Esophagus muscularis mucosa (tissue), 4 donors: ENCODE data around the gene SMC4. TPM values are rescaled to one million over a fixed set of nuclear protein-coding genes. Genes with fewer than 3 reads are reported as not detected.

Experiments
- DNase-seq: peaks from one replicate; pipeline ENCODE4 v3.0.0-alpha.2; 2017; ENCODE audit errors: extremely low spot score
- H3K27ac ChIP-seq, 4 donors: fragments of 200-600 bp; sonication (generic); replicated peaks in 1 of 4; 1 replicate in 3 of 4; 2 replicates in 1 of 4; pipeline ENCODE4 v1.5.1; 2016 to 2019; ENCODE audit warnings: mild to moderate bottlenecking in 1 of 4
- H3K27me3 ChIP-seq, 4 donors: fragments of 200-600 bp; sonication (generic); one replicate each; pipeline versions ENCODE4 v1.5.1 to v1.6.0; 2016 to 2019
- H3K36me3 ChIP-seq, 4 donors: fragments of 200-600 bp; sonication (generic); one replicate each; pipeline ENCODE4 v1.5.1; 2016 to 2019
- H3K4me1 ChIP-seq, 4 donors: fragments of 200-600 bp; sonication (generic); one replicate each; pipeline ENCODE4 v1.5.1; 2016 to 2019
- H3K4me3 ChIP-seq, 4 donors: fragments of 200-600 bp; sonication (generic); 1 replicate in 2 of 4; 2 replicates in 2 of 4; pipeline ENCODE4 v1.5.1; 2016 to 2019; ENCODE audit warnings: mild to moderate bottlenecking in 4 of 4, moderate library complexity in 1 of 4
- H3K9me3 ChIP-seq, 4 donors: fragments of 200-600 bp; sonication (generic); 1 replicate in 3 of 4; 2 replicates in 1 of 4; pipeline ENCODE4 v1.5.1; 2016 to 2019
- CTCF ChIP-seq, 3 experiments: fragments of 200-600 bp in 2 of 3; fragments of 450-650 bp in 1 of 3; sonication (generic) in 2 of 3; IDR thresholded peaks; one replicate each; pipeline ENCODE4 v1.5.1; 2017 to 2019; ENCODE audit warnings: antibody characterized with exemption in 3 of 3, mild to moderate bottlenecking in 2 of 3, moderate library complexity in 1 of 3
- EP300 ChIP-seq: sonication (generic); formaldehyde crosslinking; IDR thresholded peaks from one replicate; pipeline ENCODE4 v1.6.1; 2017; ENCODE audit warnings: antibody characterized with exemption
- POLR2A ChIP-seq: fragments of 450-650 bp; IDR thresholded peaks from one replicate; pipeline ENCODE4 v1.6.1; 2017; ENCODE audit warnings: antibody characterized with exemption, moderate library complexity, mild to moderate bottlenecking, low read depth
- POLR2AphosphoS5 ChIP-seq, 2 donors: sonication (generic); formaldehyde crosslinking; IDR thresholded peaks; one replicate each; pipeline ENCODE4 v1.6.1; 2017; ENCODE audit warnings: antibody characterized with exemption in 2 of 2
- WGBS: methylation state at CpG from one replicate; pipeline ENCODE4 v1.1.5; 2018; 5-methylcytosine and 5-hydroxymethylcytosine counted together
- intact Hi-C: fragments of 100-400 bp; cut with DNase I; formaldehyde crosslinking; loops from one replicate; pipeline ENCODE4 v1.15.1; 2023
- total RNA-seq, 4 donors: library from RNA; depleted of rRNA; stranded (reverse); fragments of >200 nt; gene quantifications; one replicate each; pipeline versions ENCODE4 v1.1.0 to v1.2.1, GENCODE V29; 2016

SMC4 gene
- total RNA-seq, 4 donors from 2014 or later, result 14.7 to 19.8 (median 17.9) TPM

- Histone ChIP-seq H3K4me3 (peak overlapping the region in 1 of 4 donors; percentile 77), H3K27ac (peak overlapping the region in 3 of 4 donors; percentile 1 to 37 (median 8)), H3K9me3 (no peaks in the 10 kb centered on the region), H3K4me1 (peaks cover 20 to 25% (median 23%) of the 10 kb centered on the region in 4 donors), H3K27me3 (peaks cover 0 to 16% (median 3%) of the 10 kb centered on the region in 4 donors), H3K36me3 (no peaks in the 10 kb centered on the region)
- TF ChIP-seq POLR2AphosphoS5 (IDR thresholded peaks at IDR 0.05), result no peak
- no peak for TF ChIP-seq POLR2A
- no peak for TF ChIP-seq EP300
- no peak for TF ChIP-seq CTCF (IDR thresholded peaks at IDR 0.05)
- DNase-seq, result no peak
- WGBS, result 56% methylated on average over 7 of the region's 7 CpGs
- intact Hi-C loops, result loop anchor here (10.0 kb wide), 1 partner anchor 161 kb away; the partner anchor contains the start of gene KPNA4
Measured at GRCh38 chr3:160403796-160404470, 4.5 kb downstream of the SMC4 start.

- Histone ChIP-seq H3K4me1 (no peaks in the 10 kb centered on the region), H3K27me3 (no peaks in the 10 kb centered on the region), H3K27ac (no peak overlapping the region), H3K9me3 (no peaks in the 10 kb centered on the region), H3K4me3 (no peak overlapping the region), H3K36me3 (peaks cover 0 to 20% (median 9%) of the 10 kb centered on the region in 4 donors)
- no peak for DNase-seq
- WGBS, result 75% methylated on average over 10 of the region's 10 CpGs
- TF ChIP-seq CTCF (IDR thresholded peaks at IDR 0.05), result no peak
- intact Hi-C loops, result loop anchor here (10.0 kb wide), 2 partner anchors 155 to 245 kb away; partner anchors contain the start of gene KPNA4
Measured at GRCh38 chr3:160409812-160410610, 10.6 kb downstream of the SMC4 start.

GRCh38 chr3:160412477-160412876, 13.0 kb downstream of the SMC4 start:
- 58% methylated on average over 1 of the region's 1 CpG for WGBS

GRCh38 chr3:160413613-160414248, 14.3 kb downstream of the SMC4 start:
- Histone ChIP-seq H3K4me3 (no peak overlapping the region), H3K9me3 (no peaks in the 10 kb centered on the region), H3K36me3 (peaks cover 0 to 57% (median 24%) of the 10 kb centered on the region in 4 donors), H3K4me1 (no peaks in the 10 kb centered on the region), H3K27me3 (no peaks in the 10 kb centered on the region), H3K27ac (no peak overlapping the region)
- intact Hi-C loops, result loop anchor here (2.0 to 10.0 kb wide), 2 partner anchors 249 to 381 kb away; no protein-coding TSS in a partner anchor
- TF ChIP-seq EP300 (no peak), POLR2AphosphoS5 (IDR thresholded peaks at IDR 0.05) (no peak), CTCF (IDR thresholded peaks at IDR 0.05) (peak; percentile 73 to 88 (median 84))
- DNase-seq, result no peak
- 37% methylated on average over 3 of the region's 3 CpGs for WGBS

More at GRCh38 chr3:160412477-160412876, 13.0 kb downstream of the SMC4 start:
- Histone ChIP-seq H3K36me3 (peaks cover 0 to 45% (median 21%) of the 10 kb centered on the region in 4 donors), H3K27me3 (no peaks in the 10 kb centered on the region), H3K4me1 (no peaks in the 10 kb centered on the region), H3K9me3 (no peaks in the 10 kb centered on the region), H3K27ac (no peak overlapping the region), H3K4me3 (no peak overlapping the region)
- intact Hi-C loops, result loop anchor here (2.0 to 10.0 kb wide), 2 partner anchors 248 to 380 kb away; no protein-coding TSS in a partner anchor
- DNase-seq, result no peak
- TF ChIP-seq EP300 (no peak), POLR2A (no peak), POLR2AphosphoS5 (IDR thresholded peaks at IDR 0.05) (no peak), CTCF (IDR thresholded peaks at IDR 0.05) (no peak)
